ENCODE results near the gene SUSD4. TPM values are rescaled to one million over a fixed set of nuclear protein-coding genes. Genes with fewer than 3 reads are reported as not detected.

The SUSD4 gene
- total and polyA plus RNA-seq, 2 experiments from 2014 or later = 5.6 to 8.3 TPM

- Histone ChIP-seq H3K4me2 (no peak overlapping the region), H3K27ac (no peak overlapping the region), H4K20me1 (ENCODE audit: insufficient read depth, poor library complexity, severe bottlenecking) (no peaks in the 10 kb centered on the region), H3K4me3 (no peak overlapping the region), H2AFZ (no peak overlapping the region), H3K27me3 (no peaks in the 10 kb centered on the region), H3K79me2 (no peaks in the 10 kb centered on the region), H3K9me3 (ENCODE audit: low read depth) (no peaks in the 10 kb centered on the region), H3K4me1 (ENCODE audit: insufficient read depth) (no peaks in the 10 kb centered on the region), H3K9me2 (replicated peaks; ENCODE audit: insufficient read depth) (no peaks in the 10 kb centered on the region), H3K36me3 (replicated peaks; ENCODE audit: insufficient read depth, low read depth) (no peaks in the 10 kb centered on the region)
- TF ChIP-seq CTCF (IDR thresholded peaks at IDR 0.05; ENCODE audit: poor library complexity) = no peak
- DNase-seq (ENCODE audit: low spot score) = no peak
- WGBS (ENCODE audit: low lambda C conversion rate, missing lambda C conversion rate) = 48% methylated on average over 1 of the region's 1 CpG
These were observed 64.4 kb downstream of the SUSD4 start for GRCh38 chr1:223299553-223299952.

- Histone ChIP-seq H3K4me3 (no peak overlapping the region), H3K4me2 (no peak overlapping the region), H3K9me3 (ENCODE audit: low read depth) (no peaks in the 10 kb centered on the region), H3K36me3 (replicated peaks; ENCODE audit: insufficient read depth, low read depth) (no peaks in the 10 kb centered on the region), H4K20me1 (ENCODE audit: insufficient read depth, poor library complexity, severe bottlenecking) (no peaks in the 10 kb centered on the region), H3K4me1 (ENCODE audit: insufficient read depth) (no peaks in the 10 kb centered on the region), H3K9me2 (replicated peaks; ENCODE audit: insufficient read depth) (no peaks in the 10 kb centered on the region), H2AFZ (no peak overlapping the region), H3K27me3 (no peaks in the 10 kb centered on the region), H3K79me2 (no peaks in the 10 kb centered on the region), H3K27ac (no peak overlapping the region)
- 41% methylated on average over 5 of the region's 5 CpGs for WGBS (ENCODE audit: low lambda C conversion rate, missing lambda C conversion rate)
- no peak for DNase-seq (ENCODE audit: low spot score)
- TF ChIP-seq EZH2phosphoT487 (IDR thresholded peaks at IDR 0.05; ENCODE audit: low read depth, severe bottlenecking, unreplicated experiment) = no peak
These were observed 65.3 kb downstream of the SUSD4 start for GRCh38 chr1:223298701-223299100.

- H3K9me3 ChIP-seq (ENCODE audit: low read depth) = no peaks in the 10 kb centered on the region
- WGBS (ENCODE audit: low lambda C conversion rate, missing lambda C conversion rate) = 100% methylated on average over 1 of the region's 1 CpG
- TF ChIP-seq EZH2 (IDR thresholded peaks at IDR 0.05; ENCODE audit: borderline replicate concordance) = no peak
- TF ChIP-seq EZH2phosphoT487 (IDR thresholded peaks at IDR 0.05; ENCODE audit: low read depth, severe bottlenecking, unreplicated experiment) = no peak
- no peak for TF ChIP-seq CTCF (IDR thresholded peaks at IDR 0.05; ENCODE audit: poor library complexity)
These were observed 66.2 kb downstream of the SUSD4 start for GRCh38 chr1:223297800-223298199.

GRCh38 chr1:223291796-223292195, 72.2 kb downstream of the SUSD4 start:
- H3K36me3 ChIP-seq (replicated peaks; ENCODE audit: insufficient read depth, low read depth) = no peaks in the 10 kb centered on the region

More at GRCh38 chr1:223297800-223298199, 66.2 kb downstream of the SUSD4 start:
- Histone ChIP-seq H3K79me2 (no peaks in the 10 kb centered on the region), H3K4me2 (no peak overlapping the region), H3K27ac (no peak overlapping the region), H4K20me1 (ENCODE audit: insufficient read depth, poor library complexity, severe bottlenecking) (no peaks in the 10 kb centered on the region), H3K9me2 (replicated peaks; ENCODE audit: insufficient read depth) (no peaks in the 10 kb centered on the region), H3K4me3 (no peak overlapping the region), H3K27me3 (no peaks in the 10 kb centered on the region), H2AFZ (no peak overlapping the region), H3K4me1 (ENCODE audit: insufficient read depth) (no peaks in the 10 kb centered on the region), H3K36me3 (replicated peaks; ENCODE audit: insufficient read depth, low read depth) (no peaks in the 10 kb centered on the region)
- no peak for DNase-seq (ENCODE audit: low spot score)

More at GRCh38 chr1:223291796-223292195, 72.2 kb downstream of the SUSD4 start:
- WGBS (ENCODE audit: low lambda C conversion rate, missing lambda C conversion rate) = 79% methylated on average over 2 of the region's 2 CpGs
- TF ChIP-seq EZH2 (IDR thresholded peaks at IDR 0.05; ENCODE audit: borderline replicate concordance) = no peak
- no peak for TF ChIP-seq EZH2phosphoT487 (IDR thresholded peaks at IDR 0.05; ENCODE audit: low read depth, severe bottlenecking, unreplicated experiment)
- no peak for TF ChIP-seq CTCF (IDR thresholded peaks at IDR 0.05; ENCODE audit: poor library complexity)
- Histone ChIP-seq H3K27ac (no peak overlapping the region), H3K9me3 (ENCODE audit: low read depth) (no peaks in the 10 kb centered on the region), H3K4me2 (no peak overlapping the region), H3K27me3 (no peaks in the 10 kb centered on the region), H2AFZ (no peak overlapping the region), H3K4me1 (ENCODE audit: insufficient read depth) (no peaks in the 10 kb centered on the region), H4K20me1 (ENCODE audit: insufficient read depth, poor library complexity, severe bottlenecking) (no peaks in the 10 kb centered on the region), H3K4me3 (no peak overlapping the region), H3K79me2 (no peaks in the 10 kb centered on the region), H3K9me2 (replicated peaks; ENCODE audit: insufficient read depth) (no peaks in the 10 kb centered on the region)
- DNase-seq (ENCODE audit: low spot score) = no peak

Data from hepatocyte (in vitro differentiated cells).